Stimulated activated naive B cell treated with anti-CD40 and anti-IgM and Interleukin-4, amounts not matched to agents 10 μg/mL and 1 μg/mL and 100 μg/mL, for 72 hours (primary cell): ENCODE results near the gene FMOD.

Experiments
- ATAC-seq, 2 donors: fragments of 150-1000 bp; cut with Tn5 transposase; replicated peaks; 2 replicates each; pipeline ENCODE4 v1.10.0; 2021; ENCODE audit warnings: moderate library complexity in 1 of 2
- DNase-seq: peaks from one replicate; pipeline ENCODE4 v3.0.0; 2021
- H3K27ac Mint-ChIP-seq: one replicate; pipeline ENCODE4 v1.8.0; 2022; ENCODE audit warnings: mild to moderate bottlenecking, mixed read lengths
- H3K27me3 Mint-ChIP-seq, 2 donors: one replicate each; pipeline ENCODE4 v1.8.0; 2022; ENCODE audit warnings: mixed read lengths in 2 of 2
- H3K36me3 Mint-ChIP-seq, 2 donors: one replicate each; pipeline ENCODE4 v1.8.0; 2022; ENCODE audit warnings: mixed read lengths in 2 of 2, mild to moderate bottlenecking in 1 of 2
- H3K4me1 Mint-ChIP-seq, 2 donors: one replicate each; pipeline ENCODE4 v1.8.0; 2022; ENCODE audit warnings: mixed read lengths in 2 of 2, mild to moderate bottlenecking in 1 of 2
- H3K4me3 Mint-ChIP-seq, 2 donors: one replicate each; pipeline ENCODE4 v1.8.0; 2022; ENCODE audit warnings: mild to moderate bottlenecking in 2 of 2, mixed read lengths in 2 of 2, moderate library complexity in 1 of 2
- H3K9me3 Mint-ChIP-seq, 2 donors: one replicate each; pipeline ENCODE4 v1.8.0; 2022; ENCODE audit warnings: mixed read lengths in 2 of 2, mild to moderate bottlenecking in 1 of 2

FMOD gene

GRCh38 chr1:203349166-203349565, 1.8 kb downstream of the FMOD start:
- no peak overlapping the region for H3K27ac Mint-ChIP-seq
- peaks cover 22 to 33% of the 10 kb centered on the region in 2 donors for H3K27me3 Mint-ChIP-seq
- no peak for DNase-seq
- peaks cover 2 to 4% of the 10 kb centered on the region in 2 donors for H3K36me3 Mint-ChIP-seq
- peaks cover 20 to 21% of the 10 kb centered on the region in 2 donors for H3K4me1 Mint-ChIP-seq
- H3K4me3 Mint-ChIP-seq, result no peak overlapping the region
- ATAC-seq, result no peak
- H3K9me3 Mint-ChIP-seq, result no peaks in the 10 kb centered on the region

- Mint-ChIP-seq H3K36me3 (peaks cover 2 to 4% of the 10 kb centered on the region in 2 donors), H3K4me3 (no peak overlapping the region), H3K4me1 (peaks cover 26 to 30% of the 10 kb centered on the region in 2 donors), H3K27ac (no peak overlapping the region), H3K9me3 (no peaks in the 10 kb centered on the region), H3K27me3 (peaks cover 17 to 29% of the 10 kb centered on the region in 2 donors)
- no peak for DNase-seq
- ATAC-seq, result no peak
Measured at GRCh38 chr1:203346769-203347102, 4.2 kb downstream of the FMOD start.

- ATAC-seq (no peak), DNase-seq (no peak)
- no peaks in the 10 kb centered on the region for H3K9me3 Mint-ChIP-seq
- peaks cover 2 to 4% of the 10 kb centered on the region in 2 donors for H3K36me3 Mint-ChIP-seq
- H3K4me3 Mint-ChIP-seq, result no peak overlapping the region
- H3K4me1 Mint-ChIP-seq, result peaks cover 23 to 28% of the 10 kb centered on the region in 2 donors
- H3K27ac Mint-ChIP-seq, result no peak overlapping the region
- peaks cover 13 to 29% of the 10 kb centered on the region in 2 donors for H3K27me3 Mint-ChIP-seq
Measured at GRCh38 chr1:203346060-203346768, 4.7 kb downstream of the FMOD start.

DNA sequence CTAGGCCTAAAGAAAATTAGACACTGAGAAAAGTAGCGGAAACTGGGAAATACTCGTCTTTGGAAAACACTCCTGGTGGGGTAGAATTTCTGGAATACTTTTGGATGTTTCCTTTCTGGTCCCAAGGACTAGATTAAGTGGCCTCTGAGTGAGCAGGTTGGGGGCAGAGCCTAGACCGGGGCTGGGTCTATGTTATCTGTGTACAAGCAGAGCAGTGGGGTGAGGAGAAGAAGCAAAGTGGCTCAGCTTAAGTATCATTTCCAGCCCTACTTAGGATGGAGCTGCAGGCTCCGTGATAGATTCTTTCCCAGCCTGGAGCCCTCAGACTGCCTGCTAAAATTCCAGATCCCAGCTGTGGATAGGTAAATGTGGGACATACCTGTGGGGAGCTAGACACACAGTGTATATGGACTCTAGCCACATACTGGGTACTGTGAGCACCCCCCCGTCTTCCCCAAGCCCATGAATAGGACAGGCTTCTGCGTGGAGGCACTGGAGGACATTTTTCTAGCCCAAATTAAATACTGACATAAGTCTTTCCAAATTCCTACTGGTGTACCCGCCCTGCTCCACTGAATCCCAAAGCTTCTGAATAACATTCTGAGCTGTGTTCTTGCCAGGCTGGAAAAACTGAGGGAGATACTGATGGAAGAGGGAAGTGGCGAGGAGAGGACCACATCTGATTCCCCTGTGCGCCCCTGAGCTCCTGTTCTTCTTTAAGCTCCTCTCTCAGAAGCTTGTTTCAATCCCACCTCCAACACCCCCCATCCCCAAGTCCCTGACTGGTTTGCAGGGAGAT, 6.8 kb downstream of the FMOD start:
- no peak for ATAC-seq
- H3K27me3 Mint-ChIP-seq, result peaks cover 13 to 29% of the 10 kb centered on the region in 2 donors

DNA sequence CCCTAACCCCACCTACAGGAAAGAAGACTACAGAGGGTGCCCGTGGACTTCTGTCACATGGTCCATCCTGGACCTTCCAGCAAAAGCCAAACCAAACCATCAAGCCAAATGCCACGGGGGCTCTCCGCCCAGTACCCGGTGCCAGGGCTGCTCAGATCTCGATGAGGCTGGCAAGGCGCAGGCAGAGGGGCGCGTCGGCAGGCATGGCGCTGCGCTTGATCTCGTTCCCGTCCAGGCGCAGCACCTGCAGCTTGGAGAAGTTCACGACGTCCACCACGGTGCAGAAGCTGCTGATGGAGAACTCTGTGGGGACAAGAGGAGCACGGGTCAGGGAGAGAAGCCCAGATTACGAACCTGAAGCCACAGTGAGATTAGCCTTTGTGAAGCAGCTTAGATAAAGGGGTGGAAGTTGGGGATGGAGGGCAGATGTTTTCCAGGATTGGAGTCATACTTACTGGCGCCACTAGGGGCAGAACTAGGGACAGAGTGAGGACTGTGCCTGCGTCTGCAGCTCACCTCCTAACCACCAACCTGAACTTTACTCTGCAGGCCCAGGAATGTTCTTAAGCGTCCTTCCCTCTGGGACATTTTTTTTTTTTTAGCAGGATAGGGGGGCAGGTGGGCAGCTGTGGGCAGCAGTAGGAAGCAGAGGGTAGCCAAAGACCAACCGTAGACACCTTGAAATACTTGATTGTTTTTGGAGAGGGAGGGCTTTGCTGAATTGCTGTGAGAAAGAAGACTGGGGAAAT, 8.6 kb downstream of the FMOD start:
- no peaks in the 10 kb centered on the region for H3K9me3 Mint-ChIP-seq
- DNase-seq (peak; percentile 16), ATAC-seq (peak; percentile 56 to 63)
- H3K27me3 Mint-ChIP-seq, result peaks cover 0 to 22% of the 10 kb centered on the region in 2 donors
- H3K27ac Mint-ChIP-seq, result peak overlapping the region; percentile 33
- H3K36me3 Mint-ChIP-seq, result no peaks in the 10 kb centered on the region
- H3K4me1 Mint-ChIP-seq, result peaks cover 19 to 31% of the 10 kb centered on the region in 2 donors
- H3K4me3 Mint-ChIP-seq, result no peak overlapping the region

More for the DNA sequence above, 6.8 kb downstream of the FMOD start:
- Mint-ChIP-seq H3K27ac (no peak overlapping the region), H3K4me1 (peaks cover 16 to 22% of the 10 kb centered on the region in 2 donors), H3K36me3 (peaks cover 2 to 4% of the 10 kb centered on the region in 2 donors), H3K4me3 (no peak overlapping the region), H3K9me3 (no peaks in the 10 kb centered on the region)
- DNase-seq, result no peak

GRCh38 chr1:203340112-203340790, 10.7 kb downstream of the FMOD start:
- no peaks in the 10 kb centered on the region for H3K36me3 Mint-ChIP-seq
- no peak overlapping the region for H3K4me3 Mint-ChIP-seq
- H3K27me3 Mint-ChIP-seq, result peaks cover 0 to 22% of the 10 kb centered on the region in 2 donors
- ATAC-seq (peak; percentile 80 to 82), DNase-seq (peak; percentile 42)
- no peak overlapping the region for H3K27ac Mint-ChIP-seq
- H3K9me3 Mint-ChIP-seq, result no peaks in the 10 kb centered on the region
- H3K4me1 Mint-ChIP-seq, result peaks cover 26 to 41% of the 10 kb centered on the region in 2 donors

DNA sequence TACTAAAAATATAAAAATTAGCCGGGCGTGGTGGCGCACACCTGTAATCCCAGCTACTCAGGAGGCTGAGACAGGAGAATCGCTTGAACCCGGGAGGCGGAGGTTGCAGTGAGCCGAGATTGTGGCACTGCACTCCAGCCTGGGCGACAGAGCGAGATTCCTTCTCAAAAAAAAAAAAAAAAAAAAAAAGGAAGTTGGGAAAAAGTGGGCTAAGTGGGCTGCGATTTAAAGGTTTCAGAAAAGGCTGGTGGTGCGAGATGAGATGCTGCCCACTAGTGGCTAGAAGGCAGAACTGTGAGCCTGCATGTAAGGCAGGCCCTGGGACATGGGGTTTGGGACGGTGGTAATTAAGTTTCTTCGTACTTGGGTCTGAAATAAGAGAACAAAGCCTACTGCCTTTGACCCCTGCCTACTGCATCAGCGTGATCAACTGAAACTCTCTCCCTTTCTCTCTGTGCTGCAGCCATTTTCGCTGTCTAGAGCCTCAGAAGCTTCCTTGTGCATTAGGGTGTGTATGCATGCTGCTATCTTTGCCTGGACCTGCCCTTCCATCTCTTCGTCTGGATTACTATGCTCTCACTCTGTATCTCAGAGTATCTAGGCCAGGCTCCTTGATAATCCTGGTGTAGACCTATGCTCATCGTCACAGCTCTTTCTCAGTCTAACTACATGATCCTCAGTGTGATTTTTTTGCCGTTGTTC, 12.4 kb downstream of the FMOD start:
- peaks cover 26 to 41% of the 10 kb centered on the region in 2 donors for H3K4me1 Mint-ChIP-seq
- peak; percentile 68 to 78 for ATAC-seq
- no peaks in the 10 kb centered on the region for H3K9me3 Mint-ChIP-seq
- peak; percentile 41 for DNase-seq
- no peaks in the 10 kb centered on the region for H3K36me3 Mint-ChIP-seq
- H3K4me3 Mint-ChIP-seq, result no peak overlapping the region
- peaks cover 0 to 17% of the 10 kb centered on the region in 2 donors for H3K27me3 Mint-ChIP-seq
- H3K27ac Mint-ChIP-seq, result no peak overlapping the region

- DNase-seq (no peak), ATAC-seq (no peak)
- Mint-ChIP-seq H3K4me1 (peaks cover 22 to 35% of the 10 kb centered on the region in 2 donors), H3K27me3 (no peaks in the 10 kb centered on the region), H3K27ac (no peak overlapping the region), H3K4me3 (no peak overlapping the region), H3K9me3 (no peaks in the 10 kb centered on the region), H3K36me3 (no peaks in the 10 kb centered on the region)
Measured at GRCh38 chr1:203336097-203336496, 14.8 kb downstream of the FMOD start.

DNA sequence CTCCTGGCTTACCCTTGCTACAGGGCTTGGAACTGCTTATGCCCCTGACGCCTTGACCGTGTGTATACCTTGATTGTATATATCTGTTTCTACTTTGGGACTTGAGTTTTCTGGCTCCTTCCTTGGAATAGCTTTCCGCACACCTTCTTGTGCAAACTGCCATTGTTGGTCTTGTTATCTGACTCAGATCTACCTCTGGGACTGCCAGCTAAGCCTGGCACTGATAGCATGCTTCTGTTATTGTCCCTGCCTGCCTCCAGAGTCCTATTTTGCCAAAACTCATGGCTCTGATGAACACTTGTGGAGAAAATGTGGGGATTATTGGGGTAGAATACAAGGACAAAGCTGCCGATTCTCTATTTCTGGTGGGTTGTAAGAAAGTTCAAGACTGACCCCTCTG, 15.4 kb downstream of the FMOD start:
- ATAC-seq (no peak), DNase-seq (no peak)
- Mint-ChIP-seq H3K36me3 (no peaks in the 10 kb centered on the region), H3K9me3 (no peaks in the 10 kb centered on the region), H3K27me3 (no peaks in the 10 kb centered on the region), H3K27ac (no peak overlapping the region), H3K4me3 (no peak overlapping the region), H3K4me1 (peaks cover 23 to 37% of the 10 kb centered on the region in 2 donors)

DNA sequence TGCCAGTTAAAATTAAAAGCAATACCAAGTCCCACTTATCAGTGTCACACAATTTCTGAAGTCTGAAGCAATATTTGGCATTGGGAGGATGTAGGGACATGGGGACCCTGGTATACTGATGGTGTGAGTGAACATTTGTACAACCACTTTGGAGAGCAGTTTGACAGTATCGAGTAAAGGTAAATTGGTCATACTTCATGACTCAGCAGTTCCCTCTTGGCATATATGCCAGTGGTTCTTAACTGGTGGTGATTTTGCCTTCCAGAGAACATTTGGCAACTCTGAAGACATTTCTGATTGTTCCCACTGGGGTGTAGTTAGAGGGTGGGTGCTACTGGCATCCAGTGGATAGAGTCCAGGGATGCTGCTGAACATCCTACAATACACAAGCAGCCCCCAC, 19.7 kb downstream of the FMOD start:
- Mint-ChIP-seq H3K36me3 (no peaks in the 10 kb centered on the region), H3K4me1 (peaks cover 30 to 42% of the 10 kb centered on the region in 2 donors), H3K27me3 (no peaks in the 10 kb centered on the region), H3K4me3 (no peak overlapping the region), H3K9me3 (no peaks in the 10 kb centered on the region), H3K27ac (peak overlapping the region; percentile 14)
- ATAC-seq, result no peak
- DNase-seq, result no peak

DNA sequence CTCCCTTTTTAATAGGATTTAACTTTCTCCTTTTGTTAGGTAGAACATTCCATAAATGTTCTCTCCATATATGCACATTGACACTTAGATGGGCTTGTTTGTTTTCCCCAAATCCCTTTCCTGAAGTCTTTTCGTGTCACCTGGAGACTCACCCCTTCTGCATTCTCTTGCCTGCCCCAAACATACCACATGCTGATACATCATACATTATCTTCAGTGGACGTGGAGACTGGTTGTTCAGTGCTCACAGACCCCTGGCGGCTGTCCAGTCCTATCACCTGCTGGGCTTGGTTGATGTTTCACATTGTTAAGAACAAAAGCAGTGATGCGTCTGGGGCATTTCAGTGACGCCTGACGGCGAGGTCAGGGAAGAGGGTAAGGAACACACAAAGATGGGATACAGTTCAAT, 22.2 kb downstream of the FMOD start:
- Mint-ChIP-seq H3K4me3 (no peak overlapping the region), H3K27ac (peak overlapping the region; percentile 48), H3K9me3 (no peaks in the 10 kb centered on the region), H3K27me3 (no peaks in the 10 kb centered on the region), H3K36me3 (no peaks in the 10 kb centered on the region), H3K4me1 (peaks cover 46 to 58% of the 10 kb centered on the region in 2 donors)
- DNase-seq, result no peak
- no peak for ATAC-seq

DNA sequence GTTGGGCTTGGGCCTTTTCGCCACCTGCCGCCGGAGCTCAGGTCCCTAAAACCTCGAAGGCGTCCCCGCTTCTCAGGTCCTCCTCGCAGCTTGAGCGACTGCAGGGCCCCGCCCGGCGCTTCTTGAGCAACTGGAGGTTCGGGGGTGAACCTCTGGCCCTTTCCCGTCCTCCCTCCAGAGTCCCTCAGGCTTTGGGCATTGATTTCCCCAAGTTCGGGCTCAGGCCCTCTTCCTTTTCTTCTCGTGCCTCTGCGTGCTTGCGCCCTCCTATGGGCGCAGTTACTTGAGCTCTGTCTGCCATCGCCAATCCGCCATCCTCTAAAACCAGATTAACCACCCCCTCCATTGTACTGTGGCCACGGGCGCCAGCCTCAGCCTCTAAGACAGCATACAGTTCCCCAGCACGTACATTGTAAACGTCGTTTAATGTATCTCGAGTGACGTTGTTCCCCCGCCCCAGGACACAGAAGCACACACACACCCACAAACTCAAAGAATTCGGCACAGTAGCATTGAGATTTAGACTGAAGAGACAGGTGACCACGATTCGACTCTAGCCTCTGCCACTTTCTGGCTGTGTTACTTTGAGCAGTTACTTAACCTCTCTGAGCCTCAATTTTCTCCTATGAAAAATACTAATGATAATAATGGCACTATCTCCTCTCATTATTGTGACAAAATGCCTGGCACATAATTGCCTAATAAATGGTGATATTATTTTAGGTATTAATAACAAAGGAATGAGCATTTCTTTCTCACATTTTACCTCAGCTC, 23.1 kb downstream of the FMOD start:
- ATAC-seq (peak; percentile 48 to 51), DNase-seq (no peak)
- no peaks in the 10 kb centered on the region for H3K36me3 Mint-ChIP-seq
- peaks cover 54 to 66% of the 10 kb centered on the region in 2 donors for H3K4me1 Mint-ChIP-seq
- H3K9me3 Mint-ChIP-seq, result no peaks in the 10 kb centered on the region
- H3K4me3 Mint-ChIP-seq, result peak overlapping the region; percentile 83 to 87
- no peaks in the 10 kb centered on the region for H3K27me3 Mint-ChIP-seq
- H3K27ac Mint-ChIP-seq, result peak overlapping the region; percentile 93
